Activated CD4-positive, CD25-positive, alpha-beta regulatory T cell (primary cell): Measurements from ENCODE around the gene CAPN5.

Experiments used
- DNase-seq, 4 experiments: peaks; one replicate each; lab custom pipeline; 2025; lab: John Stamatoyannopoulos, UW

Gene CAPN5

GRCh38 chr11:77064648-77065217 is 2.0 kb upstream of the CAPN5 start:
- no peak for DNase-seq

- no peak for DNase-seq
Measured at GRCh38 chr11:77065878-77066228, 918 bp upstream of the CAPN5 start.

DNA sequence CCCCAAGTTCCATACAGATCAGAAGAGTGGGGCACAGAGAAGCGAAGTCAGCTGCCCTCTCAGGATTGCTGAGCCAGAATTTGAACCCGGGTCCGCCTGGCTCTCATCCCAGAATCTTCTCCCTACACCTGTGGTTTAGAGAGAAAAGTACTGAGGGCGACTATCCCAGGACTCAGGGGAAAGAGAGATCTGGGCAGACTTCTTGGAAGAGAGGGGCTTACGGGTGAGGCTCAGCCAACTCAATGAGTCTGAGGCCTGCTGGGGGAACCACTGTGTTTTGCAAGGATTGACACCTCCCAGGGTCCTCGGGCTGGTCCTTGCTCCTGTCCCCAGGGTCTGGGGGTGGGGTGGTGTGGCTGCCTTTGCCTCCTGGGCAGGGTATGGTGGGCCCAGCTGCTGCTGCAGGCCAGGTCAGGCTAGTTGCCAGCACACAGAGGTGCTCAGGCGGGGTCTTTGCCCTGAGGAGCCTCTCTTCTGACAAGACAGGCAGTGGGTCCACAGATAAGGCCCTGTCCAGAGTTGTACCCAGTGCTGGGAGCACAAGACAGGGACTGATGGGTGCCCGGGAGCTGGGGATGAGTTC is 1.2 kb downstream of the CAPN5 start:
- DNase-seq, result no peak

- no peak for DNase-seq
Measured at GRCh38 chr11:77068457-77069335, 1.9 kb downstream of the CAPN5 start.

- no peak for DNase-seq
Measured at GRCh38 chr11:77069336-77069968, 2.7 kb downstream of the CAPN5 start.

DNA sequence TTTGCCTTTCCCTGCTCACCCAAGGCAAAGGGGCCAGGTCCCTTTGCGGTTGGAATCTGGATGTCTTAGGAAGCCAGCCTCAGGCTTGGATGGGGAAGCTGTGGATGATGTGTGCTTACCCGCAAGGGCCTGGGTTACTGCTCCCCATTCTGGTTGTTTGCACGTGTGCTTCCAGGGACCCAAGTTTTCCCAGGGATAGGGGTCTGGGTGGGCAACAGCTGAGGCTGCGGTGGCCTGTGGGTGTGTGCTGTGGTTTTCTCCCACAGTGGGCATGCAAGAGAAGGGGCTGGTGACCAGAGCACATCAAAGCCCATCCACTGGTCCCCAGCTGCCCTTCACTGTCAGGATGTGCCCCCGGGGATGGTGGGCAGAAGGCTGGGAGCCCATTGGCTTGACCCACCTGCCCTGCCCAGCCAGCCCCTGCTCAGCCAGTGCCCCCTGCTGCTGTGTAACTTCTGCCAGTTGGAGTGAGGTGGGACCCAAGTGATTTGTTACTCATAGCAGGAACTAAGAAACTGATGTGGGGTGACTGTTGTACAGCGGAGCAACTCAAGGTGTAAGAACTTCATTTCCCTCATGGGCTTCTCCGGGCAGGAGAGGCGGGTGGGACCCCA is 3.3 kb downstream of the CAPN5 start:
- no peak for DNase-seq

DNA sequence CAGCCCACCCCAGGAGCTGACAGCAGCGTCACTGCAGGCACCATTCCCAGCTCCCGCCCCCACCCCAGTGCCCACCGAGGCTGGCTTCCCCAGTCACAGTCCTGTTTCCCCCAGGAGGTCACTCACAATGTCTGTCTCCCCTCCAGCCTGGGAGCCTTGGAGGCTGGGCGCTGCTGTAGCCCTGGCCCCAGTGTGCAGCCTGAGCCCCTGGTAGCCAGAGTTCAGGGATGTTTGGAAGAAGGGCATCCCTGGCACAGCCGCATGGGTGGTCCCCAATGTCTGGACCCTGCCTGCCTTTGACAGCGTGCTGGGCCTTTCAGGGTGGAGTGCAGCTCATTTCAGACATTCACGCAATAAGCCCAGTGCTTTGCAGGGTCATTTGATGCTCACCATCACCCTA is 4.3 kb downstream of the CAPN5 start:
- DNase-seq, result no peak

- DNase-seq, result no peak
Measured at GRCh38 chr11:77071671-77072605, 5.2 kb downstream of the CAPN5 start.

- no peak for DNase-seq
Measured at GRCh38 chr11:77072851-77073327, 6.1 kb downstream of the CAPN5 start.

GRCh38 chr11:77073328-77074001 is 6.7 kb downstream of the CAPN5 start:
- DNase-seq, result no peak

GRCh38 chr11:77074205-77074604 is 7.4 kb downstream of the CAPN5 start:
- no peak for DNase-seq

GRCh38 chr11:77074626-77075221 is 8.0 kb downstream of the CAPN5 start:
- no peak for DNase-seq

- no peak for DNase-seq
Measured at GRCh38 chr11:77075425-77075905, 8.7 kb downstream of the CAPN5 start.

DNA sequence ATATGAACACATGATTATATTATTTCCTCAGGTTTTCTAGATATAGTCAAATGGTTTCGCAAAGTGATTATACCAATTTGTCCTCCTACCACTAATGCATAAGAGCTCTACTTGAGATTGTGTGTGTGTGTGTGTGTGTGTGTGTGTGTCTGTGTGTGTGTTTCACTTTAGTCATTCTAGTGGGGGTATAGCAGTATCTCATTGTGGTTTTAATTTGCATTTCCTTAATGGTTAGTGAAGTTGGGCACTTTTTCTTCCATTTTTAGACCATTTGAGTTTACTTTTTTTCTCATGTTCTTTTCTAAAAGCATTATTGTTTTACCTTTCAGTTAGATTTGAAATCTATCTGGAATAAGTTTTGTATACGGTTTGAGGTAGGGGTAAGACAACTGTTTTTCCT is 12.9 kb downstream of the CAPN5 start:
- no peak for DNase-seq

- DNase-seq, result no peak
Measured at GRCh38 chr11:77080643-77081210, 14.0 kb downstream of the CAPN5 start.

DNA sequence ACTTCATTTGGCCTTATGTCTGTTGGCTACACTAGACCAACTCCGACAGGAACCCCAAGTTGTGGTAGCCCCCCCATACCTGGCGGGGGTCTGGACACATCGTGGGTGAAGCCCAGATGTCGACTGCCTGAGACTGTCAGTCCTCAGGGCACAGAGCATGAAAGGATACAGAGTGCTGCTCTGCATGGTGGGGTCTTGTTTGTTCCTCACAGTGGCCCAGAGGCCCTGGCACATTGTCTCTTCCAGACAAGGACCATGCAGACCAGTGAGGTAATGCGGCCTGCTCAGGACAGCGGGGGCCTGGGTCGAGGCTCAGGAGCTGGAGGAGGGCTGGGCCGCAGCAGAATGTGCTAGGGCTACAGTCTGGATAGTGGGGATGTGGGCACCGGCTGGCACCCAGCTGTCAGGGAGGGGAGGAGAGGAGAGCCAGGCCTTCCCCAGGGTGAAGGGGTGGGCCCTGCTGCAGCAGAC is 14.6 kb downstream of the CAPN5 start:
- no peak for DNase-seq

DNA sequence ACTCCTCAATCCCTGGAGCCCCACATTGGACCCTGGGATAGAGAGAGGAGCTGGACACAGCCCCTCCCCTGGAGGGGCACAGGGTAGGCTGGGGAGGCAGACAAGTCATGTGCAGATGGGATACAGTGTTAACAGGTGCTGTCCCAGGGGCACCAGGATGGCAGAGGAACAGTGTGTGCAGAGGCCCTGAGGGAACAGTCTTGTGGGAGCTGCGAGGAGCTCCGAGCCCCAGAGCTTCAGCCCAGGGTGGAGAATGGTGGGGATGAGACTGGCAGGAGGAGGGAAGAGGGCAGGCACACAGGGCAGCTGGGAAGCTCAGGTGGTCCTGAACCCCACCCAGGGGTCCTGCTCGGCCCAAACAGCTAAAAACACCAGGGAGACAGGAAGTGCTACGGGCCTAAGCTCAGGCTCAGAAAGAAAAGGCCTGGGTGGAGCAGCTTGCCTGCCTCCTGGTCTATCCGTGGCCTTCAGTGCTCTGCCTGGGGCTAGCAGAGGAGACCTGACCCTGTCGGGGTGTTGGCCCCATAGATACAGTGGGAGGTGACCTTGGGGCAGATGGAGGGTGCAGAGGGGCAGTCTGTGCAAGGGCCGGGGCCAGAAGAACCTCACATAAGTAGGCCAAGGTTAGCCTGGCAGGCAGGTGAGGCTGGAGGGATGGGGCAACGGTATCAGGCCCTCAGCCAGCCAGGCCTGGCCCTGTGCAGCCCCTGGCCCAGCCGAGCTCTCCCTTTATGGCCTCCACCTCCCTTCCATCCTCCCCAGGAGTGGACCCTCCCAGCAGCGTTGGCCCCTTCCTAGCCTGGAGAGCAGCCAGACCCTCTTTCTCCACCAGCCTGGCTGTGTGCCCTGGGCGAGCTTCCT is 15.4 kb downstream of the CAPN5 start:
- no peak for DNase-seq

GRCh38 chr11:77082838-77083565 is 16.2 kb downstream of the CAPN5 start:
- DNase-seq, result peak in 2 of 4 experiments; percentile 8 to 14
